ENCODE data around the gene MPPE1.
"Not testable (repeated sequence)": the region's sequence is repeated elsewhere in the genome, so short reads cannot be mapped to it uniquely, and the experiment has no call there.

- not testable (repeated sequence) for TF ChIP-seq CTCF (IDR thresholded peaks at IDR 0.05 in 2 of 3, conservative IDR thresholded peaks at IDR 0.05 in 1 of 3; ENCODE audit: borderline replicate concordance in 1 of 3, insufficient read depth in 1 of 3, low read depth in 2 of 3, low read length in 2 of 3); SP1 (IDR thresholded peaks at IDR 0.05; ENCODE audit: low read depth); EZH2 (IDR thresholded peaks at IDR 0.05); ZNF274 (IDR thresholded peaks at IDR 0.05; ENCODE audit: low read depth, low read length); SIN3A (IDR thresholded peaks at IDR 0.05; ENCODE audit: low read depth); POLR2A (IDR thresholded peaks at IDR 0.05; ENCODE audit: borderline replicate concordance, extremely low read depth, insufficient read depth, insufficient read length); ZBTB33 (IDR thresholded peaks at IDR 0.05; ENCODE audit: extremely low read depth, insufficient replicate concordance, low read length); FOSL1 (IDR thresholded peaks at IDR 0.05; ENCODE audit: low read depth); YY1 (IDR thresholded peaks at IDR 0.05; ENCODE audit: extremely low read depth, insufficient replicate concordance, low read depth, low read length); JUND (IDR thresholded peaks at IDR 0.05)
These were observed 37.9 kb upstream of the MPPE1 start for GRCh38 chr18:11945834-11946659.

Data from HCT116 (cell line).